Measurements from ENCODE around the gene HECTD2. TPM values are rescaled to one million over a fixed set of nuclear protein-coding genes. Genes with fewer than 3 reads are reported as not detected.
"Not testable (repeated sequence)": the region's sequence is repeated elsewhere in the genome, so short reads cannot be mapped to it uniquely, and the experiment has no call there.

HECTD2 gene, protein sequence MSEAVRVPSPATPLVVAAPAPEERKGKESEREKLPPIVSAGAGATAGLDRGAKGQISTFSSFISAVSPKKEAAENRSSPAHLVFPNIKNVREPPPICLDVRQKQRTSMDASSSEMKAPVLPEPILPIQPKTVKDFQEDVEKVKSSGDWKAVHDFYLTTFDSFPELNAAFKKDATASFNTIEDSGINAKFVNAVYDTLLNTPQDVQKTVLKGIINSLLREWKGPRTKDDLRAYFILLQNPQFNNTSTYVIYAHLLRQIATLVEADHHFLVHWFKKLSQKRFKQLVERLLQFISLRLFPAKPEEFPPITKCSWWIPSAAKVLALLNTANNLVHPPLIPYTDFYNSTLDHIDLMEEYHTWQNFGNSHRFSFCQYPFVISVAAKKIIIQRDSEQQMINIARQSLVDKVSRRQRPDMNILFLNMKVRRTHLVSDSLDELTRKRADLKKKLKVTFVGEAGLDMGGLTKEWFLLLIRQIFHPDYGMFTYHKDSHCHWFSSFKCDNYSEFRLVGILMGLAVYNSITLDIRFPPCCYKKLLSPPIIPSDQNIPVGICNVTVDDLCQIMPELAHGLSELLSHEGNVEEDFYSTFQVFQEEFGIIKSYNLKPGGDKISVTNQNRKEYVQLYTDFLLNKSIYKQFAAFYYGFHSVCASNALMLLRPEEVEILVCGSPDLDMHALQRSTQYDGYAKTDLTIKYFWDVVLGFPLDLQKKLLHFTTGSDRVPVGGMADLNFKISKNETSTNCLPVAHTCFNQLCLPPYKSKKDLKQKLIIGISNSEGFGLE
- 1 to 10 TPM; 7.0 to 7.2 TPM for total RNA-seq

DNA sequence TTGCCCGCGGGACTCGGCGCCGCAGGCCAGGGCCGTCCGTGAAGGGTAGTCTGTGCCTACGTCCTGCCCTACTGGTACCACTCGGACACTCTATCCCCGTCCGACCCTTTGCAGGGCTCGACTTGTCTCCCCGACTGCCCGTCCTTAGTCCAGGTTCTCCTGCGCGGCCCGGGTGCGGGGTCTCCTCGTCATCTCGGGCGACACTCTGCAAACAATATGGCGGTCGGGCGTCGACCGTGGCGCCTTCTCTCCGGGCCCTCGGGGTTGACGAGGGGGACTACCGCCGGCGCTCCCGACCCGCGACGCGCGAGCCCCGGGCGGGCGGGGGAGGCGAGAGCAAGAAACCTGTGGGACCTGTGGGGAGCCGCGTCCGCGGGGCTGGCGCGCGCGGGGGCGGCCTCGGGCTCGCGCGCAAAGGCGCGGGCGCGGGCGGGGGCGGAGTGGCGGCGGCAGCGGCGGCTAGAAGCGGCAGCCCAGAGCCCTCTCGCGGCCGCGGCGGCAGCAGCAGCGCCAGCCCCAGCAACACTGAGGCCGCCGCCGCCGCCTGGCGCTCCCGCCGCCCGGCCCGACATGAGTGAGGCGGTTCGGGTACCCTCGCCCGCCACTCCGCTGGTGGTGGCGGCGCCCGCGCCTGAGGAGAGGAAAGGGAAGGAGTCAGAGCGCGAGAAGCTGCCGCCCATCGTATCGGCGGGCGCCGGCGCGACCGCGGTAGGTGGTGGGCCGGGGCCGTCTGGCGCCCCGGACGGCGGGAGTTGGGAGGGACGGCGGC, at the start of gene HECTD2:
Gene HECTD2 (plus strand): TSS at position 476 of the 769 bp plus-strand sequence. CDS start 95 bp downstream, at position 571.
- ChIA-PET CTCF (no interaction called here), POLR2A (no interaction called here)

DNA sequence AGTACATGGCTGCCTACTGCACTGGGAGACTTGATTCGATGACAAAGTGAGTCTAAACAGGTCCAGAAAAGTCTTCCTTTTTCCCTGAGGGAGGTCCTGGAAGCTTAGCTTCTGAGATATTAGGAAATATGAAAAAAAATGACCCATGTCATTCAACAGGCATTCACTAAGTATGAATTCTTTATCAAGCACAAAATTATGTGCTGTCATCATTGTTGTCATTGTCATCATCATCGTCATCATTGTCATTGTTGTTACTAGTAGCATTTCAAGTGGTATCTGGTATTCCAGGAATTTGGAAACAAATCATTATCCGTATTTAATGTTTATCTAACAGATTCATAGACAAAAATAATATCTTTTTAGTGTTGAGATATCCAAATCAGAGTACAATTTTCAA, 49.7 kb upstream of the HECTD2 start:
- ChIA-PET POLR2A (no interaction called here), CTCF (no interaction called here)

DNA sequence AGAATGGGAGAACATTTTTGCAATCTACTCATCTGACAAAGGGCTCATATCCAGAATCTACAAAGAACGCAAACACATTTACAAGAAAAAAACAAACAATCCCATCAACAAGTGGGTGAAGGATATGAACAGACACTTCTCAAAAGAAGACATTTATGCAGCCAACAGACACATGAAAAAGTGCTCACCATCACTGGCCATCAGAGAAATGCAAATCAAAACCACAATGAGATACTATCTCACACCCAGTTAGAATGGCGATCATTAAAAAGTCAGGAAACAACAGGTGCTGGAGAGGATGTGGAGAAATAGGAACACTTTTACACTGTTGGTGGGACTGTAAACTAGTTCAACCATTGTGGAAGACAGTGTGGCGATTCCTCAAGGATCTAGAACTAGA, 44.6 kb upstream of the HECTD2 start:
- POLR2A ChIA-PET, CTCF ChIA-PET: not testable (repeated sequence)

DNA sequence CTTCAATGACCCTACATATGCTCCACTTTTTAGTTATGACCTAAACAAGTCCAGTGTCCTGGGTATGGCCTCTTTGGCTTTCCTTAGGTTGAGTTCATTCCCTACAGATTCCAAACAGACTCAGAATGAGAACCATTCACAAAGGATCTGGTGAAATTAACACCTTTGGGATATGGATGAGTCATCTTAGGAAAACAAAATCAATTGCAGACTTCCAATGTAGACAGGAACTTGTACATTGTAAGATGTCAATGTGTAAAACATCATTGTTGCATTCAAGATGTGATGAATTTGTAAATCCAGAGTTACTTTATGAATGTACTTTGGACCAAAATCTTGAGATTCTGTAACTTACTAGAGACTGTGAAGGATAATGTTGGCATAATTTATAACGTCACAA, 43.4 kb upstream of the HECTD2 start:
- ChIA-PET POLR2A (no interaction called here), CTCF (no interaction called here)

DNA sequence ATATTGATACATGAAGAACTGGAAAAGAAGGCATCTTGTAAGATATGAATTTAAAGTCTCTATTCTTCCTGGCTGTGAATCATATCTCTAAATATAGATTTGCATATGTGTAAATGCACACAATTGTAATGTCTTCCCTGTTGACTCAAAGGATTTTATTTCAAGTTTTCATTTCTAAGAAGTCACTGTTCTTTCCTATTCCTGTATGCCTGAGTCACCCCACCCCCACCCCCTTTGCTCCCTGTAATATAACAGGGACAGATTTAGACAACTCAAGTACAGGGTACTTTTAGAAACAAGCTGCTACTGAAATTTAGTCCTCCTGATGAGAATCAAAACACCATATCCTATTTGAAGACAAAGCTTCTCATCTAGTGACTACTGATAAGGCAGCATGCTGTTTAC, 43.0 kb upstream of the HECTD2 start:
- CTCF ChIA-PET, result no interaction called here
- POLR2A ChIA-PET, result no interaction called here

DNA sequence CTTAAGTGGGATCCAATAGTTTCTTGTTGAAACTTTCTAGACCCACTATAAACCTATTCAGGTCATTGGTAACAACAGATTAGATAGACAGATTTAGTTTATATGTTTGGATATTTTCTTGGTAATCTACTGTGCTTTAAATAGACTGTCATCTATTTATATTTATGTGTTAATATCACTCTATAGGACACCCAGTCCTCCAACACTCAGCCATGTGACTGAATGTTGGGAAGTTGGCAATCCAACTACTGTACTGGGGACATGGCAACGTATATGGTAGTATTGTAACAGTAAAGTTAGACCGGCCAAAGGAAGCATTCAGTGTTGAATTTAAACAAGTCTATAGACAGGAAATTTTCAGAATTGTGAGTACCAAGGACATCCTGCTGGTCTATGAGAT, 42.6 kb upstream of the HECTD2 start:
- CTCF ChIA-PET, result no interaction called here

DNA sequence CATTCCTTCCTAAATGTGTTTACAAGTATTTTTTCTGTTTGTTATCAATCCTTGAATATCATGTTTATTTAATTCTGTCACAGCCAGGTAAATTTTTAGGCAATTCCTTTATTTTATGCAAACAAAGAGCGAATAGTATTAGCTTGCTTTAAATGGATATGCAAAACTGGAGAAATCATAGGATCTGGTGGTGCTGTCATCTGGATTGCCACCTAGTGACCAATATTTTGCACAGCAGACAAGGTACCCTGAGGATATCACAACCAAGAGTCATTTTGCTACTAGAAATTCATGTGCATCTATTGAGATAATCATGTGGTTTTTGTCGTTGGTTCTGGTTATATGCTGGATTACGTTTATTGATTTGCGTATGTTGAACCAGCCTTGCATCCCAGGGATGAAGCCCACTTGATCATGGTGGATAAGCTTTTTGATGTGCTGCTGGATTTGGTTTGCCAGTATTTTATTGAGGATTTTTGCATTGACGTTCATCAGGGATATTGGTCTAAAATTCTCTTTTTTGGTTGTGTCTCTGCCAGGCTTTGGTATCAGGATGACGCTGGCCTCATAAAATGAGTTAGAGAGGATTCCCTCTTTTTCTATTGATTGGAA, 40.1 kb upstream of the HECTD2 start:
- CTCF ChIA-PET, POLR2A ChIA-PET: not testable (repeated sequence)

More for the DNA sequence above, 42.6 kb upstream of the HECTD2 start:
- POLR2A ChIA-PET, result no interaction called here

DNA sequence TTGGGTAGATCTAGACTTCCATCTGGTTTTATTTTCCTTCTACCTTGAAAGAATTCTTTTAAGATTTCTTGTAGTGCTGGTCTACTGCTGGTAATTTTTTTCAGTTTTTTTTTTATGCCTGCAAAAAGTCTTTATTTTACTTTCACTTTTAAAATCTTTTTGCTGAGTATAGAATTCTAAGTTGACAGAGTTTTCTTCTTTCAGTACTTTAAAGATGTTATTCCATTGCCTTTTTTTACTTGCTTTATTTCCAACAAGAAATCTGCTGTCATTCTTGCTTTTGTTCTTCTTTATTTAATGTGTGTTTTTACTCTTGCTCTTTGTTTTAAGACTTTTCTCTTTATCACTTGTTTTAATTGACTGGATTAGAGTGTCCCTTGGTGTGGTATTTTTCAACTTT, 36.1 kb upstream of the HECTD2 start:
- ChIA-PET CTCF (no interaction called here), POLR2A (no interaction called here)

DNA sequence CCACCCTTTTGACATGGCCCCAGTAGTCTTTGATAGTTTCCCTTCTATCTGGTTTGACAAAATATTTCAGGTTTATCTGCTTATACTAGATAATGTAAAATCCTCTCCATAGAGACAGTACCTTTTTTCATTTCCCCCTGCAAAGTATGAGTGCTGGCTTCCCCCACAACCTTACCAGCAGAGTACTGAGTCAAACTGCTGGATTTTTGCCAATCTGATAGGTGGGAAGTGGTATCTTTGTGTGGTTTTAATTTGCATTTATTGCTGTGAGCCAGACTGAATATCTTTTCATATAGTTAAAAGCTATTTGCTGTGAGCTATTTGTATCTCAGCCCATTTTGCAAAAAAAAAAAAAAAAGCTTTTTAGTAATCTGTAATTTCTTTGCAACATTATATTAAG, 32.1 kb upstream of the HECTD2 start:
- POLR2A ChIA-PET, result no interaction called here
- CTCF ChIA-PET, result interaction anchor here (1.3 kb wide), 1 partner anchor 257 kb away, joined by 3 read pairs; no protein-coding TSS in a partner anchor

DNA sequence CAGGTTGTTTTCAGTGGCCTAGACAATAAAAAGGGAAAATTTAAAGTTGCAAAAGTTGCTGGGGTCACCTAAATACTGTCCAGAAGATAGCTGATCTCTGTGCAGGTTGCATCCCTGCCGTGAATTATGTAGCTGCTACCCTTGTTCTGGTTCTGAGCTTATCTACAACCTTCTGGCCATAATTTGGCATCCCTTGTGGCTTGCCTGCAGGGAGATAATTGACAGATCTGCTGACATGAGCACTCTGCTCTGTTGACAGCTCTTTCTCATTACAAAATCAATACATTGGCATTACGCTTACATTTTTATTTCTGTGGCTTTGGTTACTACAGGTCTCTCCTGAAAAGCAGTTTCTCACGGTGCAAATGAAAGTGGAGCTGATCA, 29.3 kb upstream of the HECTD2 start:
- CTCF ChIA-PET, result no interaction called here
- POLR2A ChIA-PET, result no interaction called here

DNA sequence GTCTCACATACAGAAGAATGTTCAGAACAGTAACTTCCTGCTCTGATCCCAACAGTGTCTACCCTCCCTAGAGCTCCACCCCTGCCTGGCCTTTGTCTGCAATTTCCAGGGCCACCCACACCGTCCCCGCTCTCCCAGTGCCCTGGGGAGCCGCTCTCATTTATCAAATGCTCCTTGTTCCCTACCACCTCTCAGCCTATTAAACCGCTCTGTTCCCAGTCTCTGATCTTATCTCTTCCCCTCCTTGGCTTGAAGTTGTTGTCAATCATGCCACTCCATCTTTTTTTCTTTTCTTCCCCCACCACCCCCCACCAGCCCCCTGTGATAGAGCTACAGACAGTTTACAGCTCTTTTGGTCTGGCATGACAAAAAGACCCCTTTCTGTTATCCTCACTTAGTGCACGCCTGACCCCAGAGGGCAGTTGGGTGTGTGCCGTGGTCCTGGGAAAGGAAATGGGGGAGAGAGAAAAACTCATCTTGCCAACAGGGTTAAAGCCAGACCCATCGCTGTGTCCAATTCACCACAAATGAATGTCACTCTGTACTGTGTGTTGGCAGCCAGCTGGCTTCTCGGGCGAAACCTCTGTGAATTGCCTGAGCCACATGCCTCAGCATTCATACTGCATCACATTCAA, 28.8 kb upstream of the HECTD2 start:
- ChIA-PET POLR2A (no interaction called here), CTCF (no interaction called here)

DNA sequence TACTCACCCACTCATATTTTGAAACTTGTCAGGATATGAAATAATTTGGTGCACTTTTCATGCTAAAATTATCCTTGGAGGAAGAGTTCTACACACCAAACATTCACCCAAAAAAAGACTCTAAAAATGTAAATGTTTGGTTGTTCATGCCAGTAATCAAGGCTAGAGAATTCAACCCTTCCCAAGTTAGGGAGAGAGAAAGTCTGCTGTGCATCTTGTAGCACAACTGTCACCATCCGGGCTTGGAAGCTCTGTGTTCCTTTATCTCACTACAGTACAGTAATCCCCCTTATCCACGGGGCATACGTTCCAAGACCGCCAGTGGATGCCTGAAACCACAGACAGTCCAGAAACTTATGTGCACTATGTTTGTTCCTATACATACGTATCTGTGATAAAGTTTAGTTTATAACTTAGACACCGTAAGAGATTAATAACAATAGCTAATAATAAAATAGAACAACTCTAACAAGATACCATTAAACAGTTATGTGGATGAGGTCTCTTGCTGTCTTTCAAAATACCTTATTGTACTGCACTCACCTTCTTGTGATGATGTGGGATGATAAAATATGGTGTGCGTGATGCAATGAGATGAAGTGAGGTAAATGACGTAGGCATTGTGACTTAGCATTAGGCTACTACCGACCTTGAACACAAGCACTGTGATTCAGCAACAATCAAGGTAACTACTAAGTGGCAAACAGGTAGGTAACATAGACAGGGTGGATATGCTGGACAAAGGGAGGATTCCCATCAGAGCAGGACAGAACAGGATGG, 24.6 kb upstream of the HECTD2 start:
- CTCF ChIA-PET, result no interaction called here
- POLR2A ChIA-PET, result no interaction called here

DNA sequence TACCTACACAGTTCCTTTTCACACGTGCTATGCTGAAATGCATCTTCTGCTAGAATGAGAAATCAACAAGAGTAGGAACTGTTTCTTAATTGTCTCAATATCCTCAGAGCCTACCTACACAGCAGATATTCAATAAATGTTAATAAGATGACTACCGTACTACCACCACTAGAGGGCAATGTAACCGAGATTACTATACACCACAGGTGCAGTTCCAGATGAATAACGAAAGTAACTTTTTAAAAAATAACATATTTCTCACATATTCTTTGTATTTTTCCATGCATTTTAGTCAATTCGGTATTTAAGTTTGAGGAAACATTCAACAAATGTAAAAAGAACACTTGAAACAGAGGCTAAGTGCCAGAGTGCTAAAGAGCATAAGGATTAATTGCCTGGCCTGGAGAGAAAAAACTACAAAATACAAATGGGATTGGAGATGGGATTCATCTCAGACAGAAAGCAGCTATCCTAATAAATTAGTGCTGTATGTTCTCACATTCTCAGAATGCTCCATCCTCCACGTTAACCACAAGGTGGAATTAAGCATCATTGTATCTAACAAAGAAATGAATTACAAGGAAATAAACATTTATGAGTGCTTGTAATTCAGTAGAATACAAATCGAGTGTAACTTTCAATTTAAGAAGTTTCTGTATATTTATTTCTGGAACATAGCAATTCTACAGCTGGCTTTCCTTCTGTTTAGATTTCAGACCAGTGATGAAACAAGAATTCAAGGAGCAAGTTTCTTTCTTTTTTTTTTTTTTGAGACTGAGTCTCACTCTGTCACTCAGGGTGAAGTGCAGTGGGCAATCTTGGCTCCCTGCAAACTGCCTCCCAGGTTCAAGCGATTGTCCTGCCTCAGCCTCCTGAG, 20.3 kb upstream of the HECTD2 start:
- ChIA-PET CTCF (interaction anchor here (1.0 to 1.4 kb wide), 2 partner anchors 75 to 245 kb away, joined by 4 to 8 read pairs; no protein-coding TSS in a partner anchor), POLR2A (interaction anchor here (0.6 kb wide), 1 partner anchor 110 kb away, joined by 3 read pairs; no protein-coding TSS in a partner anchor)

DNA sequence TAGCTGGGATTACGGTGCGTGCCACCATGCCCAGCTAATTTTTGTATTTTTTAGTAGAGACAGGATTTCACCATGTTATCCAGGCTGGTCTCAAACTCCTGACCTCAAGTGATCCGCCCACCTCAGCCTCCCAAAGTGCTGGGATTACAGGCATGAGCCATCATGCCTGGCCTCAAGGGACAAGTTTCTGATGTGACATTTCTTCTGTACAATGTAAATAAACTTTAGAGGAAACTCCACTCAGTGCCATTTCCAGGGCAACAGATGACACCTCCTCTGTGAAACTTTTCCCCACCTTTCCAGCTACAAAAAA, 19.7 kb upstream of the HECTD2 start:
- POLR2A ChIA-PET, result not testable (repeated sequence)
- CTCF ChIA-PET, result interaction anchor here (1.0 to 1.4 kb wide), 3 partner anchors 74 to 384 kb away, joined by 3 to 8 read pairs (median 4); no protein-coding TSS in a partner anchor

DNA sequence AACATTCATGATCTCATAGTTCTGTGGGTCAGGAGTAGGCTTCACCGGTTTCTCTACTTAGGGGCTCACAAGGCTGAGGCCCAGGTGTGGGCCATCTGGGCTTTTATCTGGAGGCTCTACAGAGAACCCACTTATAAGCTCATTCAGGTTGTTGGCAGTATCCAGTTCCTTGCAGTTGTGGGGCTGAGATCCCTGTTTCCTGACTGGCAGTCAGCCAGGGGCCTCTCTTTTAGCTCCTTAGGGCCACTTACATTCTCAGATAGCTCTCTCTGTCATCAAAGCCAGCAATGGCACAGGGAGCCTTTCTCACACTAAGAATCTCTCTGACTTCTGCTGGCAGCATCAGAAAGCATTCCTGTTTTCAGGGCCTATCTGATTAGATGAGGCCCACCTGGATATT, 18.2 kb upstream of the HECTD2 start:
- CTCF ChIA-PET, result interaction anchor here (0.9 to 1.4 kb wide), 2 partner anchors 244 to 386 kb away, joined by 3 to 4 read pairs; no protein-coding TSS in a partner anchor
- POLR2A ChIA-PET, result no interaction called here

DNA sequence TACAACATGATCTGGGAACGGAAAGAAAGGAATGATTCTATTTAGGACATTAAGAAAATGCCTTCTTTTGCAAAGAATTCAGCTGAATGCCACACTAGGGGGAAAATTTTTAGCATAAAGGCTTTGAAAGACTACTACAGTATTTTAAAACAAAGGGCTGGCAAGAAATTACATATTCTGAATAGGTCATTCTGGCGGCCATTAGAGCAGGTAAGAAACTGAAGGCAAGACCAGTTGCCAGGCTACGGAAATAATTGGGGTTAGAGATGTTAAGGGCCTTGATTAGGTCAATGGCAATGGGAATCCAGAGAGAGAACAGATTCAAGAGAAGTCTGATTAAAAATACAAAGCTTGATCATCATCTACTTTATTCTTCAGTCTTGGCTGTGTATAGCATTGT, 3.8 kb upstream of the HECTD2 start:
- POLR2A ChIA-PET, result no interaction called here
- CTCF ChIA-PET, result no interaction called here

DNA sequence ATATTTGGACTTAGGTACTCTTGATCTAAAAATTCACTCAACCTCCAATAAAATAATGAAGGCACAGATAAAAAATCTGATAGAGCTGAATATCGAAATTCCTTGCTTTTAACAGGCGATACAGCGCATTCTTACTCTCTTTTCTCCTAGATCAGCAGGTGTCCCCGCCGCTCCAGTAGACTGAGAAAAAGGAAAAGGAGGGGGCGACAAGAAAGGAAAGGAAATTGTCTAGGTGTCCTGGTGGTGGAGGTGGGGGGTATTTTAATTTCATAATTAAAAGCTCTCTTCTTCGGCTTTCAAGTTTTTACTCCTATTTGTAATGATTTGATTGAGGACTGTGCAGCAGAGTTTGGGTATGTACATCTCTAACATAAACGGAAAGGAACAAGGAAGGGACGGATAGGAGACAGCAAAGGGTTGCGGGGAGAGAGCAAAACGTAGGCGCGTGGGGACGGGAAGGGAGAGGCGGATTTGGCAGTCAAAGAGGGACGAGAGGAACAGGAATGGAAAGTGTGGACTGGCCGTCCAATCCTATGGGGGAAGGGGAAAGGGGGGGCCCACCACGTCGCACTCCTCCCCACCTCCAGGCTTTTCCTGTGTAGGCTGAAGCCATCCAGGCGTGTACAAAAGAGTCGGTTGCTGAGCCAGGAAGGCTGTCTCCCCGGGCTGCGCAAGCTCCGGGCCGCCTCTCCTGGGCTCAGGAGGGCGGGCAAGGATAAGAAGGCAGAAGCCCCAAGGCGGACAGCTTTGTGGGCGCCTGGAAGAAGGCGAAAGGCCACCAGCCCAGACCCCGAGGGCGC, 875 bp upstream of the HECTD2 start:
- ChIA-PET POLR2A (no interaction called here), CTCF (no interaction called here)
